ENCODE measurements around the gene DCBLD1.
A peak's percentile ranks its signal among the peaks of the same experiment; 100 is the strongest.

The DCBLD1 gene

GRCh38 chr6:117548797-117549301, 66.4 kb downstream of the DCBLD1 start:
- in situ Hi-C loops (cut with MboI; ENCODE audit: low pct_unique_long_range_greater_than_20kb, low sequenced_read_pairs) = no loop called here
- no peak for DNase-seq

- in situ Hi-C loops (cut with MboI; ENCODE audit: low pct_unique_long_range_greater_than_20kb, low sequenced_read_pairs) = no loop called here
- DNase-seq = no peak
Observed at GRCh38 chr6:117549611-117550010, 67.1 kb downstream of the DCBLD1 start.

GRCh38 chr6:117550078-117550600, 67.7 kb downstream of the DCBLD1 start:
- in situ Hi-C loops (cut with MboI; ENCODE audit: low pct_unique_long_range_greater_than_20kb, low sequenced_read_pairs) = no loop called here
- no peak for DNase-seq

GRCh38 chr6:117550618-117551242, 68.3 kb downstream of the DCBLD1 start:
- in situ Hi-C loops (cut with MboI; ENCODE audit: low pct_unique_long_range_greater_than_20kb, low sequenced_read_pairs) = no loop called here

DNA sequence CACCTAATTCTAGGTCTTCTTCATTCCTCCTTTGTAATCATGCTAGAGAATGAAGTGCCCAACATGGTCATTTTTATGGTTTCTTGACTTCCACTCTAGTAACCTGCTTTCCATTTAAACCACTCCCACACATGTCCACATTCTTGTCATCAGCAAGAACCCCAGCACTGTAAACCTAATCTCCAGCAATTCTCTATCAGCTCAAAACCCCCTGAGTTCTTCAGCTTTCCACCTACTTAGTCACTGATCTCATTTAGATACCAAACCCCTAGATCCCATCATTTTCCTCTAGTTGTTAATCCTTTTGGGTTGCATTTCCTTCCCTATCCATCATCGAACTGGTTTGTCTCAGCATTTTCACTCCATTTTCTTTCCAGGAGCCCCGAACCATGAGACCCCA, 70.1 kb downstream of the DCBLD1 start:
- in situ Hi-C loops (cut with MboI; ENCODE audit: low pct_unique_long_range_greater_than_20kb, low sequenced_read_pairs) = no loop called here

More at GRCh38 chr6:117550618-117551242, 68.3 kb downstream of the DCBLD1 start:
- DNase-seq = no peak

DNA sequence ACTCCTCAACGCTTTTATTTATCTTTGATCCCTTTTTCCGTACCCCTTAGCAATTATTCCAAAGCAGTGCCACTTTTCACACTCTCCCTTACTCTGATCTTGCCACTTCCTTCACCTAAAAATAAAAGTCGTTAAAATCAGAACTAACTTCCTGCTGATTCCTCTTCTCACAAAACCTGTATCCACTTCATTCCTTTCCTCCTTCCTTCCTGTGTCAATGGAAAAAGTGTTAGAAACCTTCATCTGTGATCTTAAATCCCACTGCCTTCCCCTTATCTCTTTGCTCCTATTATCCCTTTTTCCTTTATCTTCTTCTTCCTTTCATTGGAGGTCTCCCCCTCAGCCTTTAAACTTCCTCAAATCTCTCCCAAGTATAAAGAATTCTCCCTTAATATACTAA, 70.7 kb downstream of the DCBLD1 start:
- in situ Hi-C loops (cut with MboI; ENCODE audit: low pct_unique_long_range_greater_than_20kb, low sequenced_read_pairs) = no loop called here
- DNase-seq = peak; percentile 15

More for the DNA sequence above, 70.1 kb downstream of the DCBLD1 start:
- DNase-seq = no peak

- in situ Hi-C loops (cut with MboI; ENCODE audit: low pct_unique_long_range_greater_than_20kb, low sequenced_read_pairs) = no loop called here
- DNase-seq = no peak
Observed at GRCh38 chr6:117555262-117555849, 72.9 kb downstream of the DCBLD1 start.

DNA sequence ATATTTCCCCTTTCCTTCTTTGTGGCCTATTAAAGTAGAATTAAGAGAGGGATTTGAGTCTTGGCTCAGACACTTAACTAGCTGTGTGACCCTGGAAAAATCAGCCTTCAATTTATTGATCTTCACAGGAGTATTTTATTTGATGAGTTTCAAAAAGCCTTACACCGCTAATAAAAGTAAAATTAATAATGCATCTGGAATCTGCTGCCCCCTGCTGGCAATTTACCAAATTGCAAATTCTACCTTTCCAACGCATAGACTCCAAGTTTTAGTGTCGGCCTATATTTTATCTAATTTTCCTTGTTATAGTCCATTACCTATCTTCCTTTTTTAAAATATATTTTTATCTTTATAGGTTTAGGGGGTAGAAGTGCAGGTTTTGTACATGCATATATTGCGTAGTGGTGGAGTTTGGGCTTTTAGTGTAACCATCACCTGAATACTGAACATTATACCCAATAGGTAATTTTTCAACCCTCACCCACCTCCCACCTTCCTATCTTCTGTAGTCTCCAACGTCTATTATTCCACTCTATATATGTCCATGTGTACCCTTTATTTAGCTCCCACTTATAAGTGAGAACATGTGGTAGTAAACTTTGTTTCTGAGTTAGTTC, 73.5 kb downstream of the DCBLD1 start:
- peak; percentile 47 for DNase-seq
- in situ Hi-C loops (cut with MboI; ENCODE audit: low pct_unique_long_range_greater_than_20kb, low sequenced_read_pairs) = no loop called here

DNA sequence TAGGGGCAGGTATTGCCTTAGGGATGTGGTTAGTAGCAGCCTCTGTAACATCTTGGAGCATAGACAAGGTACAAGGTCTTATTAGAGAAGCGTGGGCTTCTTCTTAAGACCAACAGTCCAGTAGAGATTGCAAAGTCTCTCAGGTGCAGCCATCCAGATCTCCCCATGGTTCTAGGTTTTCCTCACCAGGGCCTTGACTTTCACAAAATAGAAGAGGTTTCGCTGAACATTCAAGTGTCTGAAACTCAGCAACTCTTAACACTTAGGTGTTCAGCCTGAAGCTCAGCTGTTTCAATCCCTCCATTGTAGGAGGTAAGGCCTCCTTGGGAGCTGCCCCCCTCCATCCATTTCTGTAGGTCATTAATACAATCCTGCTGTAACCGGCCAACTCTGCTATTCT, 75.5 kb downstream of the DCBLD1 start:
- in situ Hi-C loops (cut with MboI; ENCODE audit: low pct_unique_long_range_greater_than_20kb, low sequenced_read_pairs) = no loop called here
- DNase-seq = no peak

DNA sequence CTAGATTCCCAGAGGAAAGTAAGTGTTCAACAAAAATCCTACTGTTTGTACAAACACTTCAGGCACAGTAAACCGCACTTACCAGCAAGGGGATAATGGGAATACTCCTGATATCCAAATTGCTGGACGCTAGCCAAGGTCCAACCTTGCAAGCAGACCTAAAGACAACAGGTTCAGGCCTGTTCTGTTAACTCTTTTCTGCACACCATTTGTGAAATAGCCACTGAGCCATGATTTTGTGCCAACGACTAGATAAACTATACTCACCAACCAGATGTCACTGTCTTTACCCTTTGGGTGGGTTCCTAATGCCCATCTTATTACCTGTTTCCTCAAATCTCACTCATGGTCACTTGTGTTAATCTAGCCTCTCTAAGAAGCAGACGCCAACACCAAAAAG, 76.3 kb downstream of the DCBLD1 start:
- in situ Hi-C loops (cut with MboI; ENCODE audit: low pct_unique_long_range_greater_than_20kb, low sequenced_read_pairs) = no loop called here
- DNase-seq = no peak

DNA sequence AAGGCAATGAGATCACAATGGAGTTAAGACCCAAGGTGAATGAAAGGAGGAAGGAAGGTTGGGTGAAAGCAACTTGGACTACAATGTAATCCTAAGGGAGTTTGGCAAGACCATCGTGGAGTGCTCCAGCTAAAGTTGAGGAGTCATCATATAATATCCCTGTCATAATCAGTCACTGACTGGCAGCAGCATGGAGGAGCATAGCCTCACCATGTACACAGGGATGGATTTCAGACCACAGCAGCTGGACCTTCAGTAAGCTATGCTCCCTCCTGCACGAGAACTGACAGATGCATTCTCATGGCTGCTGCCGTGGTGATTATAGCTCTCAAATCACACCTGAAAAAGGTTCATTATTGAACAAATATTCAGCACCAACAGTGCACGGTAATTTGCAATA, 76.8 kb downstream of the DCBLD1 start:
- in situ Hi-C loops (cut with MboI; ENCODE audit: low pct_unique_long_range_greater_than_20kb, low sequenced_read_pairs) = no loop called here
- DNase-seq = no peak

- DNase-seq = no peak
- in situ Hi-C loops (cut with MboI; ENCODE audit: low pct_unique_long_range_greater_than_20kb, low sequenced_read_pairs) = no loop called here
Observed at GRCh38 chr6:117561128-117561527, 78.7 kb downstream of the DCBLD1 start.

GRCh38 chr6:117564681-117565080, 82.2 kb downstream of the DCBLD1 start:
- in situ Hi-C loops (cut with MboI; ENCODE audit: low pct_unique_long_range_greater_than_20kb, low sequenced_read_pairs) = no loop called here
- no peak for DNase-seq

DNA sequence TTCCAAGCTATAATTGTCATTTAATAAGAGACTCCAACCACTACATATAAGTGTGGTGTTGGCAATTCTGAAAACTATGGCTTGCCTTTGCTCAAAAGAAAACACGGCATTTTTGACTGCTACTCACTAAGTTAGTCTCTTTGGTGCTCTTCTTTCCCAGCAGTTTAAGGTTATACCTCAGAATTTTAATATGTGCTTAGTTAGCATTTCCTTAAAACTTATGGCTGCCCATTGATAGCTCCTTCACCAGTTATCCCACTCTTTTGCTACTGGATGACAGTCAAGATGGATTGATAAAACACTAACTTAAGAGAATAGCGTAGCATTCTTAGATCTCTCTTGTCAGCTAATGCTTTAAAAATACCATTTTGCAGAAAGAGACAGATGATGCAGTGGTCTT, 85.8 kb downstream of the DCBLD1 start:
- DNase-seq = no peak
- in situ Hi-C loops (cut with MboI; ENCODE audit: low pct_unique_long_range_greater_than_20kb, low sequenced_read_pairs) = no loop called here

DNA sequence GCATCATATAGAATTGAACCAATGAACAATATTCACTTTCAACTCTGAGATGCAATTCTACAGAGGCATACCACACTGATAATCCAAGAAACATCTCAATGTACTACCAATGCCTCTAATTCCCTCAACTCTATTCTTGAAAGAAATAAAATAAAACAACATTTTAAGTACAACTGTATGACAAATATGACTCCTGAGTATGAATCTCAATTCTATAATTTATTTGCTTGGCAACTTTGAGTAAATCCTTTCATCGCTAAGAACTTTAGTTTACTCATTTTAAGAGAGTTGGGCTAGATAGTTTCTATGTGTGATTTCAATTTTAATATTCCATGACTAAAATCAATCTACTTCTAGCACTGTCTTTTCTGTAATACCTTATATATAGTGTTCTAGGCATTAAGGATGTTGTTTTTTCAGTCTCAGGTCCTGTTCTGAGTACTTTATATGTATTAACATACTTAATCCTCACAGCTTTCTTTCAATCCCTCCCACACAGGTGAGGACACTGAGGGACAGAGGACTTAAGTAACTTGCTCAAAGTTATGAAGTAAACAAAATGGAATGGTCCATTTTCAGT, 86.4 kb downstream of the DCBLD1 start:
- in situ Hi-C loops (cut with MboI; ENCODE audit: low pct_unique_long_range_greater_than_20kb, low sequenced_read_pairs) = no loop called here
- DNase-seq = no peak

GRCh38 chr6:117573006-117573680, 90.7 kb downstream of the DCBLD1 start:
- in situ Hi-C loops (cut with MboI; ENCODE audit: low pct_unique_long_range_greater_than_20kb, low sequenced_read_pairs) = no loop called here
- no peak for DNase-seq

DNA sequence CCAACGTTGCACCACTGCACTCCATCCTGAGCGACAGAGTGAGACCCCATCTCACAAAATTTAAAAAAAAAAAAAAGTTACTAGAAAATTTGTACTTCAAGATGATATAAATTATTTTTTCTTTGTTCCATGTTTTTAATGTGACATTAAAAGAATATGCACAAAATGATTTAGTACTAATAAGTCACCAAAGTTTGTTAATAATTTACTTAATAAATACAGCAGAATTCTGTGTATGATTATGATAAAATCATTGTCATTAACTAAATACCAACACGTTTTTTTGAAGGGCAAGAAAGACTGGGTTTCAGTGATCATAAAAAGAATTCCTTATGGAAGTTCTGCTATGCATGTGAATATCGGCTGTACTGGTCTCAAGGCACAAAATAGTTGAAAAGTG, 91.7 kb downstream of the DCBLD1 start:
- DNase-seq = no peak
- in situ Hi-C loops (cut with MboI; ENCODE audit: low pct_unique_long_range_greater_than_20kb, low sequenced_read_pairs) = no loop called here

- in situ Hi-C loops (cut with MboI; ENCODE audit: low pct_unique_long_range_greater_than_20kb, low sequenced_read_pairs) = no loop called here
Observed at GRCh38 chr6:117585647-117586046, 103.2 kb downstream of the DCBLD1 start.

DNA sequence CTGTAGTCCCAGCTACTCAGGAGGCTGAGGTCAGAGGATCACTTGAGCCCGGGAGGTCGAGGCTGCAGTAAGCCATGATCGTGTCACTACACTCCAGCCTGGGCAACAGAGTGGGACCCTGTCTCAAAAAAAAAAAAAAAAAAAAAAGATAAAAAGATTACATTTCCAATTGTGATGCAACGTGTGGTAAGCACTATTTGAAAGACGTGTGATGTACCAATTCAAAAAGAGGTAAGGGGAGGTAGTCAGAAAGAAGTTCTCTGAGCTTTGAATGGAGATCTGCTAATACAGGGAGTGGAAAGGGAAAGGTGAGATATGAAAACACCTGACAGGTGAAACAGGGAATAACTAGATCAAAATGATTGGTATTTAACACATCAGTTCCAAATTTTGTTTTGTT, 108.0 kb downstream of the DCBLD1 start:
- no peak for DNase-seq
- in situ Hi-C loops (cut with MboI; ENCODE audit: low pct_unique_long_range_greater_than_20kb, low sequenced_read_pairs) = no loop called here

More at GRCh38 chr6:117585647-117586046, 103.2 kb downstream of the DCBLD1 start:
- no peak for DNase-seq

Data from KBM-7 (cell line).